ENCODE results near the gene ARHGAP10. TPM values are rescaled to one million over a fixed set of nuclear protein-coding genes. Genes with fewer than 3 reads are reported as not detected.

Gene ARHGAP10
- total RNA-seq, 1 donor from 2014 or later = 28.0 TPM

GRCh38 chr4:148068065-148068911, 336.4 kb downstream of the ARHGAP10 start:
- H3K9ac ChIP-seq (ENCODE audit: low read length) = no peak overlapping the region
- no peaks in the 10 kb centered on the region for H3K9me3 Mint-ChIP-seq (ENCODE audit: unreplicated experiment)
- no peak overlapping the region for H3K4me3 ChIP-seq (ENCODE audit: insufficient read depth, low read depth, low read length)
- no peak overlapping the region for H3K27ac ChIP-seq (ENCODE audit: low read depth, low read length)
- H3K4me2 ChIP-seq (ENCODE audit: low read length) = no peak overlapping the region
- no peaks in the 10 kb centered on the region for H3K27me3 Mint-ChIP-seq (ENCODE audit: low read depth, unreplicated experiment)
- H3K79me2 ChIP-seq (ENCODE audit: insufficient read depth, low read length) = no peaks in the 10 kb centered on the region
- no peaks in the 10 kb centered on the region for H3K27me3 ChIP-seq (ENCODE audit: insufficient read depth, low read length)
- peaks cover 45% of the 10 kb centered on the region for H4K20me1 ChIP-seq (ENCODE audit: insufficient read depth, low read length)
- no peak overlapping the region for H3K4me3 Mint-ChIP-seq (ENCODE audit: unreplicated experiment)
- no peaks in the 10 kb centered on the region for H3K36me3 ChIP-seq (ENCODE audit: insufficient read depth, low read length)
- FAIRE-seq (no peak), DNase-seq (ENCODE audit: low read depth) (no peak)
- H3K4me1 Mint-ChIP-seq (ENCODE audit: low read depth, unreplicated experiment) = peaks cover 17% of the 10 kb centered on the region
- no peaks in the 10 kb centered on the region for H3K4me1 ChIP-seq (ENCODE audit: insufficient read depth, low read length)
- H3K27ac Mint-ChIP-seq (ENCODE audit: unreplicated experiment) = no peak overlapping the region
- peaks cover 20% of the 10 kb centered on the region for H3K36me3 Mint-ChIP-seq (ENCODE audit: low read depth, unreplicated experiment)
- no peak overlapping the region for H2AFZ ChIP-seq (ENCODE audit: low read depth, low read length)
- TF ChIP-seq EZH2 (IDR thresholded peaks at IDR 0.05; ENCODE audit: insufficient read depth, low read length) (no peak), CTCF (IDR thresholded peaks at IDR 0.05; ENCODE audit: insufficient read depth, low read depth, low read length) (no peak)
- H3K9me3 ChIP-seq (ENCODE audit: insufficient read depth, low read depth, low read length) = no peaks in the 10 kb centered on the region

- Histone ChIP-seq H3K4me1 (ENCODE audit: insufficient read depth, low read length) (no peaks in the 10 kb centered on the region), H3K4me2 (ENCODE audit: low read length) (no peak overlapping the region), H4K20me1 (ENCODE audit: insufficient read depth, low read length) (peaks cover 45% of the 10 kb centered on the region), H3K27me3 (ENCODE audit: insufficient read depth, low read length) (no peaks in the 10 kb centered on the region), H3K27ac (ENCODE audit: low read depth, low read length) (no peak overlapping the region), H3K9me3 (ENCODE audit: insufficient read depth, low read depth, low read length) (no peaks in the 10 kb centered on the region), H3K79me2 (ENCODE audit: insufficient read depth, low read length) (no peaks in the 10 kb centered on the region), H3K9ac (ENCODE audit: low read length) (no peak overlapping the region), H3K4me3 (ENCODE audit: insufficient read depth, low read depth, low read length) (no peak overlapping the region), H3K36me3 (ENCODE audit: insufficient read depth, low read length) (no peaks in the 10 kb centered on the region), H2AFZ (ENCODE audit: low read depth, low read length) (no peak overlapping the region)
- TF ChIP-seq EZH2 (IDR thresholded peaks at IDR 0.05; ENCODE audit: insufficient read depth, low read length) (no peak), CTCF (IDR thresholded peaks at IDR 0.05; ENCODE audit: insufficient read depth, low read depth, low read length) (no peak)
- Mint-ChIP-seq H3K4me3 (ENCODE audit: unreplicated experiment) (no peak overlapping the region), H3K27ac (ENCODE audit: unreplicated experiment) (no peak overlapping the region), H3K27me3 (ENCODE audit: low read depth, unreplicated experiment) (no peaks in the 10 kb centered on the region), H3K4me1 (ENCODE audit: low read depth, unreplicated experiment) (peaks cover 17% of the 10 kb centered on the region), H3K9me3 (ENCODE audit: unreplicated experiment) (no peaks in the 10 kb centered on the region), H3K36me3 (ENCODE audit: low read depth, unreplicated experiment) (peaks cover 29% of the 10 kb centered on the region)
- no peak for DNase-seq (ENCODE audit: low read depth)
- FAIRE-seq = no peak
Measured at GRCh38 chr4:148069086-148069894, 337.4 kb downstream of the ARHGAP10 start.

Data from astrocyte (in vitro differentiated cells and primary cell).